HG03097 (cell line): ENCODE measurements around the gene TFG.
"Not testable (repeated sequence)": the region's sequence is repeated elsewhere in the genome, so short reads cannot be mapped to it uniquely, and the experiment has no call there.

Experiments used
- ATAC-seq: cut with Tn5 transposase; IDR thresholded peaks from one replicate; pipeline ENCODE4 v1.9.1; 2021; ENCODE audit not compliant: unreplicated experiment, low FRiP score

The TFG gene

GRCh38 chr3:100708989-100709841 is at the start of gene TFG:
Gene TFG, plus strand, starts transcription at chr3:100709494. Its CDS starts 4,192 bp downstream, at chr3:100713686.
- ATAC-seq = peak; percentile 95

- ATAC-seq = not testable (repeated sequence)
Measured at GRCh38 chr3:100661294-100661693, 48.0 kb upstream of the TFG start.

GRCh38 chr3:100662113-100662823 is 47.0 kb upstream of the TFG start:
- no peak for ATAC-seq

GRCh38 chr3:100665230-100665629 is 44.1 kb upstream of the TFG start:
- ATAC-seq = no peak

GRCh38 chr3:100666699-100667098 is 42.6 kb upstream of the TFG start:
- not testable (repeated sequence) for ATAC-seq

- ATAC-seq = not testable (repeated sequence)
Measured at GRCh38 chr3:100667316-100667715, 42.0 kb upstream of the TFG start.

- ATAC-seq = not testable (repeated sequence)
Measured at GRCh38 chr3:100670995-100671394, 38.3 kb upstream of the TFG start.

GRCh38 chr3:100681496-100681895 is 27.8 kb upstream of the TFG start:
- no peak for ATAC-seq

- ATAC-seq = no peak
Measured at GRCh38 chr3:100682056-100682853, 27.0 kb upstream of the TFG start.

- ATAC-seq = no peak
Measured at GRCh38 chr3:100682854-100683760, 26.2 kb upstream of the TFG start.

- ATAC-seq = no peak
Measured at GRCh38 chr3:100693225-100693624, 16.1 kb upstream of the TFG start.

GRCh38 chr3:100695696-100696095 is 13.6 kb upstream of the TFG start:
- no peak for ATAC-seq

GRCh38 chr3:100696161-100696560 is 13.1 kb upstream of the TFG start:
- ATAC-seq = no peak

GRCh38 chr3:100697172-100697571 is 12.1 kb upstream of the TFG start:
- ATAC-seq = no peak

GRCh38 chr3:100697723-100698285 is 11.5 kb upstream of the TFG start:
- no peak for ATAC-seq

GRCh38 chr3:100698736-100699135 is 10.6 kb upstream of the TFG start:
- no peak for ATAC-seq

GRCh38 chr3:100700708-100701107 is 8.6 kb upstream of the TFG start:
- no peak for ATAC-seq

GRCh38 chr3:100702082-100702979 is 7.0 kb upstream of the TFG start:
- ATAC-seq = no peak

GRCh38 chr3:100702980-100703345 is 6.3 kb upstream of the TFG start:
- ATAC-seq = no peak
